IPS-18c (cell line): ENCODE results near the gene APEH.
"Not testable (repeated sequence)": the region's sequence is repeated elsewhere in the genome, so short reads cannot be mapped to it uniquely, and the experiment has no call there.

Experiments
- H3K4me3 ChIP-seq: 2 replicates; pipeline ENCODE4 v1.7.0; 2013; ENCODE audit warnings: low read depth, mild to moderate bottlenecking, low read length, moderate library complexity; ENCODE audit not compliant: insufficient read depth
- H3K9me3 ChIP-seq: one replicate; pipeline ENCODE4 v1.6.1; 2013; ENCODE audit warnings: mild to moderate bottlenecking, low read length, moderate library complexity; ENCODE audit not compliant: control insufficient read depth, insufficient read depth

The APEH gene

GRCh38 chr3:49681232-49681522 lies 7.0 kb downstream of the APEH start:
- Histone ChIP-seq H3K4me3 (no peak overlapping the region), H3K9me3 (no peaks in the 10 kb centered on the region)

- Histone ChIP-seq H3K4me3 (no peak overlapping the region), H3K9me3 (no peaks in the 10 kb centered on the region)
Measured at GRCh38 chr3:49681543-49681942, 7.4 kb downstream of the APEH start.

GRCh38 chr3:49683162-49683561 lies 9.0 kb downstream of the APEH start:
- Histone ChIP-seq H3K4me3 (no peak overlapping the region), H3K9me3 (no peaks in the 10 kb centered on the region)

GRCh38 chr3:49684453-49684852 lies 10.3 kb downstream of the APEH start:
- not testable (repeated sequence) for H3K9me3 ChIP-seq, H3K4me3 ChIP-seq

- not testable (repeated sequence) for H3K4me3 ChIP-seq, H3K9me3 ChIP-seq
Measured at GRCh38 chr3:49685103-49685502, 11.0 kb downstream of the APEH start.

- H3K9me3 ChIP-seq = not testable (repeated sequence)
- H3K4me3 ChIP-seq = peak overlapping the region; percentile 56; the same call in 1 of the 2 replicates
Measured at GRCh38 chr3:49685846-49686245, 11.7 kb downstream of the APEH start.

- H3K4me3 ChIP-seq = peak overlapping the region; percentile 56; the same call in 1 of the 2 replicates
- not testable (repeated sequence) for H3K9me3 ChIP-seq
Measured at GRCh38 chr3:49686346-49686745, 12.2 kb downstream of the APEH start.

GRCh38 chr3:49686769-49687423 lies 12.7 kb downstream of the APEH start:
- H3K9me3 ChIP-seq = not testable (repeated sequence)
- H3K4me3 ChIP-seq = peak overlapping the region; percentile 56

GRCh38 chr3:49687424-49687795 lies 13.3 kb downstream of the APEH start:
- peak overlapping the region; percentile 56; the same call in 1 of the 2 replicates for H3K4me3 ChIP-seq
- H3K9me3 ChIP-seq = not testable (repeated sequence)

GRCh38 chr3:49688338-49689045 lies 14.3 kb downstream of the APEH start:
- not testable (repeated sequence) for H3K9me3 ChIP-seq

GRCh38 chr3:49689046-49689907 lies 15.1 kb downstream of the APEH start, which contains the start of the genes MST1 and RNF123:
Gene MST1, minus strand, starts transcription at chr3:49689474. Its CDS starts 783 bp downstream, at chr3:49688691.
Gene RNF123, plus strand, starts transcription at chr3:49689557. Its CDS starts 1,609 bp downstream, at chr3:49691166.
- Histone ChIP-seq H3K9me3 (no peaks in the 10 kb centered on the region), H3K4me3 (peak within 1 kb of the TSS; percentile 77)

More at GRCh38 chr3:49688338-49689045, 14.3 kb downstream of the APEH start:
- H3K4me3 ChIP-seq = peak overlapping the region; percentile 77; the same call in 1 of the 2 replicates

GRCh38 chr3:49689908-49690624 lies 15.9 kb downstream of the APEH start:
- H3K9me3 ChIP-seq = not testable (repeated sequence)
- H3K4me3 ChIP-seq = peak overlapping the region; percentile 77

- not testable (repeated sequence) for H3K4me3 ChIP-seq
Measured at GRCh38 chr3:49690856-49691255, 16.7 kb downstream of the APEH start.

GRCh38 chr3:49691481-49691880 lies 17.3 kb downstream of the APEH start:
- H3K4me3 ChIP-seq, H3K9me3 ChIP-seq: not testable (repeated sequence)

More at GRCh38 chr3:49690856-49691255, 16.7 kb downstream of the APEH start:
- H3K9me3 ChIP-seq = not testable (repeated sequence)

- not testable (repeated sequence) for H3K9me3 ChIP-seq, H3K4me3 ChIP-seq
Measured at GRCh38 chr3:49694409-49695070, 20.4 kb downstream of the APEH start.

- not testable (repeated sequence) for H3K4me3 ChIP-seq, H3K9me3 ChIP-seq
Measured at GRCh38 chr3:49695350-49696015, 21.3 kb downstream of the APEH start.
